Stimulated activated CD8-positive, alpha-beta memory T cell treated with anti-CD3 and anti-CD28 coated beads, Interleukin-12 subunit alpha, Interleukin-12 subunit beta, amount 100 ng/mL, for 24 hours (primary cell): ENCODE data around the gene COMT.

ENCODE experiments used
- DNase-seq: peaks from one replicate; pipeline ENCODE4 v3.0.0-alpha.2; 2020; ENCODE audit errors: extremely low read depth

Gene COMT

GRCh38 chr22:20011123-20011992 lies 69.8 kb downstream of the COMT start:
- no peak for DNase-seq

GRCh38 chr22:20011993-20012740 lies 70.6 kb downstream of the COMT start:
- no peak for DNase-seq

- no peak for DNase-seq
Observed at GRCh38 chr22:20012741-20013331, 71.3 kb downstream of the COMT start.

GRCh38 chr22:20013382-20013871 lies 71.9 kb downstream of the COMT start:
- DNase-seq, result no peak

- no peak for DNase-seq
Observed at GRCh38 chr22:20014526-20015186, 73.1 kb downstream of the COMT start.

GRCh38 chr22:20015187-20015625 lies 73.6 kb downstream of the COMT start:
- no peak for DNase-seq

- DNase-seq, result no peak
Observed at GRCh38 chr22:20015971-20016733, 74.6 kb downstream of the COMT start.

GRCh38 chr22:20016734-20017621 lies 75.4 kb downstream of the COMT start, which contains the start of gene ARVCF:
Gene ARVCF (minus strand): TSS chr22:20016823. CDS start chr22:19990794, 26,029 bp downstream.
- DNase-seq, result peak; percentile 73

- no peak for DNase-seq
Observed at GRCh38 chr22:20017622-20017958, 76.0 kb downstream of the COMT start.

GRCh38 chr22:20018001-20018400 lies 76.4 kb downstream of the COMT start:
- DNase-seq, result no peak
